B cell (primary cell): Measurements from ENCODE around the gene CHAF1A. TPM values are rescaled to one million over a fixed set of nuclear protein-coding genes. Genes with fewer than 3 reads are reported as not detected.

Source experiments
- ATAC-seq: fragments of 200-7000 bp; cut with Tn5 transposase; one replicate; pipeline ENCODE4 v1.10.0; 2021; ENCODE audit warnings: low read depth, mild to moderate bottlenecking, moderate number of reproducible peaks, moderate library complexity
- CTCF ChIA-PET: fragments of 350-600 bp; sonication (Branson Sonifier 250); formaldehyde crosslinking; loops from one replicate; lab custom pipeline; 2021; ENCODE audit warnings: antibody characterized with exemption, inconsistent platforms; lab: Charles Lee
- POLR2A ChIA-PET: fragments of 350-600 bp; sonication (Branson Sonifier 250); formaldehyde crosslinking; loops from one replicate; lab custom pipeline; 2021; ENCODE audit warnings: antibody characterized with exemption; lab: Charles Lee
- DNase-seq: peaks from one replicate; pipeline ENCODE4 v3.0.0; 2013
- H2AFZ ChIP-seq: 2 replicates; pipeline ENCODE4 v1.6.1; 2012; ENCODE audit warnings: mild to moderate bottlenecking, low read depth, low read length; ENCODE audit not compliant: insufficient read depth, poor library complexity, severe bottlenecking
- H3K27ac ChIP-seq, 2 donors: 1 replicate in 1 of 2; 2 replicates in 1 of 2; pipeline ENCODE4 v1.5.1; 2012 to 2013; ENCODE audit warnings: low read length in 2 of 2, mild to moderate bottlenecking in 2 of 2, moderate library complexity in 1 of 2
- H3K27me3 ChIP-seq, 4 experiments: fragments of 200-600 bp in 1 of 4; sonication (generic) in 1 of 4; replicated peaks in 1 of 4; 1 replicate in 2 of 4; 2 replicates in 2 of 4; pipeline versions ENCODE4 v1.6.1 to v1.7.0; 2013 to 2016; ENCODE audit warnings: low read length in 3 of 4, mild to moderate bottlenecking in 2 of 4, mixed read lengths in 1 of 4, moderate library complexity in 1 of 4; ENCODE audit not compliant: insufficient read depth in 4 of 4, control insufficient read depth in 3 of 4; ENCODE audit errors: control extremely low read depth in 1 of 4
- H3K36me3 ChIP-seq, 2 experiments: replicated peaks in 1 of 2; 1 replicate in 1 of 2; 2 replicates in 1 of 2; pipeline versions ENCODE4 v1.6.1 to v1.7.1; 2013; ENCODE audit warnings: low read length in 1 of 2; ENCODE audit not compliant: insufficient read depth in 2 of 2, control insufficient read depth in 1 of 2; ENCODE audit errors: control extremely low read depth in 1 of 2, extremely low read depth in 1 of 2
- H3K4me1 ChIP-seq, 2 donors: fragments of 200-600 bp in 1 of 2; sonication (generic) in 1 of 2; 1 replicate in 1 of 2; 2 replicates in 1 of 2; pipeline versions ENCODE4 v1.5.1 to v1.6.1; 2013 to 2017; ENCODE audit warnings: low read length in 2 of 2; ENCODE audit not compliant: control insufficient read depth in 2 of 2, insufficient read depth in 2 of 2
- H3K4me2 ChIP-seq: replicated peaks from 2 replicates; pipeline ENCODE3; 2012; ENCODE audit warnings: mild to moderate bottlenecking, low read depth, low read length; ENCODE audit not compliant: poor library complexity, severe bottlenecking
- H3K4me3 ChIP-seq, 5 experiments: fragments of 200-600 bp in 1 of 5; sonication (generic) in 1 of 5; 1 replicate in 3 of 5; 2 replicates in 2 of 5; pipeline versions ENCODE4 v1.5.1 to v1.7.0; 2011 to 2016; ENCODE audit warnings: low read length in 4 of 5, mild to moderate bottlenecking in 4 of 5, low read depth in 2 of 5, control low read depth in 1 of 5, moderate library complexity in 1 of 5; ENCODE audit not compliant: insufficient read depth in 1 of 5; ENCODE audit errors: control extremely low read depth in 1 of 5, extremely low read depth in 1 of 5
- H3K79me2 ChIP-seq: fragments of 200-600 bp; sonication (generic); one replicate; pipeline ENCODE4 v1.6.0; 2016; ENCODE audit warnings: low read length; ENCODE audit not compliant: control insufficient read depth, insufficient read depth
- H3K9ac ChIP-seq: fragments of 200-600 bp; sonication (generic); 2 replicates; pipeline ENCODE4 v1.6.1; 2017; ENCODE audit warnings: mild to moderate bottlenecking, low read length, moderate library complexity
- H3K9me3 ChIP-seq, 3 donors: one replicate each; pipeline versions ENCODE4 v1.6.1 to v1.7.1; 2013; ENCODE audit warnings: low read length in 2 of 3; ENCODE audit not compliant: control insufficient read depth in 2 of 3, insufficient read depth in 1 of 3; ENCODE audit errors: control extremely low read depth in 1 of 3
- H4K20me1 ChIP-seq: 2 replicates; pipeline ENCODE4 v1.6.0; 2012; ENCODE audit warnings: mild to moderate bottlenecking, low read length; ENCODE audit not compliant: insufficient read depth, control insufficient read depth, poor library complexity, severe bottlenecking
- H3K27ac Mint-ChIP-seq: one replicate; pipeline ENCODE4 v1.8.0; 2021; ENCODE audit warnings: mixed read lengths
- H3K27me3 Mint-ChIP-seq: one replicate; pipeline ENCODE4 v1.8.0; 2021; ENCODE audit warnings: mixed read lengths
- H3K4me1 Mint-ChIP-seq: one replicate; pipeline ENCODE4 v1.8.0; 2021; ENCODE audit warnings: mixed read lengths
- H3K4me3 Mint-ChIP-seq: one replicate; pipeline ENCODE4 v1.8.0; 2021; ENCODE audit warnings: mixed read lengths
- H3K9me3 Mint-ChIP-seq: one replicate; pipeline ENCODE4 v1.8.0; 2022; ENCODE audit warnings: mixed read lengths; ENCODE audit not compliant: insufficient read depth
- EZH2 ChIP-seq: IDR thresholded peaks from 2 replicates; pipeline ENCODE4 v1.6.1; 2012; ENCODE audit warnings: borderline replicate concordance, low read depth, mild to moderate bottlenecking, moderate library complexity, low read length; ENCODE audit not compliant: insufficient read depth, poor library complexity, severe bottlenecking
- WGBS: methylation state at CpG from one replicate; pipeline ENCODE4 v1.1.5; 2013; ENCODE audit warnings: missing lambda C conversion rate; ENCODE audit not compliant: insufficient coverage; 5-methylcytosine and 5-hydroxymethylcytosine counted together
- intact Hi-C: fragments of 100-400 bp; cut with micrococcal nuclease; formaldehyde crosslinking; loops from one replicate; pipeline ENCODE4 v1.10.0; 2022
- polyA plus RNA-seq: library from polyadenylated mRNA; depleted of rRNA; stranded (reverse); fragments of >200 nt; gene quantifications from 2 replicates; pipeline ENCODE4 v1.2.3, GENCODE V29; 2012
- total RNA-seq, 2 donors: library from RNA; stranded (reverse); fragments of 120-200 nt in 1 of 2; gene quantifications; 1 replicate in 1 of 2; 2 replicates in 1 of 2; pipeline versions ENCODE4 v1.2.3 to v1.2.4, GENCODE V29; 2013 to 2022
- TF ChIP-seq, protein P1 (sequence below): fragments of 200-600 bp; IDR thresholded peaks from one replicate; pipeline ENCODE4 v1.8.0; 2022; ENCODE audit warnings: antibody characterized with exemption, mild to moderate bottlenecking

CHAF1A gene
- total and polyA plus RNA-seq, 2 donors (not counting 1 experiment from before 2014, with no cell fraction given) = 15.1 to 19.7 TPM

DNA sequence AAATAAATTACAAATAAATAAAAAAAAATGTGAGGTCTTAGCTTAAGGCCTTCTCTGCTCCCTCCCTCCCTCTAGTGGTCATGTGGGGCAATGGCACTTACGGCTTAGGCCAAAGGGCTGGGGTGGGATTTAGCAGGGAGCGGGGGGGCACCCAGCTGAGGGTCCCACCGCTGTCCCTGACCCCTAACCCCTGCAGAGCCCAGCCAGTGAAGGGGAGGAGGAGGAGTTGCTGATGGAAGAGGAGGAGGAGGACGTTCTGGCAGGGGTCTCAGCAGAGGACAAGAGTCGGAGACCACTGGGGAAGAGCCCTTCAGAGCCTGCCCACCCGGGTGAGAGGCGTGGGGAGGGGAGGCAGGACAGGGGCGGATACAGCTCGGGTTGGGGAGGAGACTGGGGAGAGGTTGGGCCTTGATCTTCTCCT lies 49.7 kb upstream of the CHAF1A start:
- Mint-ChIP-seq H3K4me3 (no peak overlapping the region), H3K27ac (peak overlapping the region; percentile 61), H3K27me3 (no peaks in the 10 kb centered on the region), H3K9me3 (no peaks in the 10 kb centered on the region), H3K4me1 (peaks cover 2% of the 10 kb centered on the region)
- ChIA-PET CTCF (interaction anchor here (0.6 to 2.6 kb wide), 27 partner anchors 9 to 367 kb away, joined by 3 to 37 read pairs (median 4); partner anchors contain the start of genes CHAF1A, MPND and SH3GL1), POLR2A (interaction anchor here (0.5 to 1.9 kb wide), 6 partner anchors 10 to 1365 kb away, joined by 3 to 11 read pairs (median 4); partner anchors contain the start of gene MPND)
- H3K27ac ChIP-seq = no peak overlapping the region
- no peaks in the 10 kb centered on the region for H4K20me1 ChIP-seq
- H3K4me3 ChIP-seq = no peak overlapping the region
- no peaks in the 10 kb centered on the region for H3K79me2 ChIP-seq
- H3K9me3 ChIP-seq = no peaks in the 10 kb centered on the region
- H2AFZ ChIP-seq = no peak overlapping the region
- intact Hi-C loops = loop anchor here (1.0 kb wide), 2 partner anchors 17 to 85 kb away; no protein-coding TSS in a partner anchor
- no peak overlapping the region for H3K9ac ChIP-seq
- peak; percentile 86 for ATAC-seq
- TF ChIP-seq, protein P1, sequence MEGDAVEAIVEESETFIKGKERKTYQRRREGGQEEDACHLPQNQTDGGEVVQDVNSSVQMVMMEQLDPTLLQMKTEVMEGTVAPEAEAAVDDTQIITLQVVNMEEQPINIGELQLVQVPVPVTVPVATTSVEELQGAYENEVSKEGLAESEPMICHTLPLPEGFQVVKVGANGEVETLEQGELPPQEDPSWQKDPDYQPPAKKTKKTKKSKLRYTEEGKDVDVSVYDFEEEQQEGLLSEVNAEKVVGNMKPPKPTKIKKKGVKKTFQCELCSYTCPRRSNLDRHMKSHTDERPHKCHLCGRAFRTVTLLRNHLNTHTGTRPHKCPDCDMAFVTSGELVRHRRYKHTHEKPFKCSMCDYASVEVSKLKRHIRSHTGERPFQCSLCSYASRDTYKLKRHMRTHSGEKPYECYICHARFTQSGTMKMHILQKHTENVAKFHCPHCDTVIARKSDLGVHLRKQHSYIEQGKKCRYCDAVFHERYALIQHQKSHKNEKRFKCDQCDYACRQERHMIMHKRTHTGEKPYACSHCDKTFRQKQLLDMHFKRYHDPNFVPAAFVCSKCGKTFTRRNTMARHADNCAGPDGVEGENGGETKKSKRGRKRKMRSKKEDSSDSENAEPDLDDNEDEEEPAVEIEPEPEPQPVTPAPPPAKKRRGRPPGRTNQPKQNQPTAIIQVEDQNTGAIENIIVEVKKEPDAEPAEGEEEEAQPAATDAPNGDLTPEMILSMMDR = peak; percentile 89
- no peak for TF ChIP-seq EZH2
- WGBS = 65% methylated on average over 6 of the region's 9 CpGs
- H3K4me1 ChIP-seq = peaks cover 0 to 5% of the 10 kb centered on the region in 2 donors
- H3K27me3 ChIP-seq = no peaks in the 10 kb centered on the region
- peak; percentile 78 for DNase-seq
- no peak overlapping the region for H3K4me2 ChIP-seq
- H3K36me3 ChIP-seq = peaks cover 2 to 5% of the 10 kb centered on the region in 2 experiments

DNA sequence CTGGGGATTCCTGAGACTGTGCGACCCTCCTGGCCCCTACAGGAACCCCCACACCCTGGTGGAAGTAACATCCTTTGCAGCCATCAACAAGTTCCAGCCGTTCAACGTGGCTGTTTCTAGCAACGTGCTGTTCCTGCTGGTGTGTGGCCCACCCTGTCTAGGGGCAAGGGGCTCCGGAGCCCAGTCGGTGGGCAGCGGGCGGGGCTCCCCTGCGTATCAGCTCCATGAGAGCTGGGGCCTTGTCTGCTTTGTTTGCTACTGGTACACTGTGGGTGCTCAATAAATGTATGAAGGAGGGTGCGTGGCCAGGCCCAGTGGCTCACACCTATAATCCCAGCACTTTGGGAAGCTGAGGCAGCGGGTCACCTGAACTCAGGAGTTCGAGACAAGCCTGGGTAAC lies 48.2 kb upstream of the CHAF1A start:
- POLR2A ChIA-PET = interaction anchor here (0.7 kb wide), 1 partner anchor 11 kb away, joined by 3 read pairs; the partner anchor contains the start of gene MPND

More for the DNA sequence above, 48.2 kb upstream of the CHAF1A start:
- ATAC-seq (no peak), DNase-seq (no peak)
- TF ChIP-seq, protein P1 = no peak
- no peak for TF ChIP-seq EZH2
- peaks cover 0 to 5% of the 10 kb centered on the region in 2 donors for H3K4me1 ChIP-seq
- H3K36me3 ChIP-seq = peaks cover 2 to 15% of the 10 kb centered on the region in 2 experiments
- Mint-ChIP-seq H3K27me3 (no peaks in the 10 kb centered on the region), H3K27ac (no peak overlapping the region), H3K4me1 (peaks cover 2% of the 10 kb centered on the region), H3K9me3 (no peaks in the 10 kb centered on the region), H3K4me3 (no peak overlapping the region)
- no peak overlapping the region for H3K9ac ChIP-seq
- no peaks in the 10 kb centered on the region for H3K9me3 ChIP-seq
- no peak overlapping the region for H3K4me2 ChIP-seq
- H4K20me1 ChIP-seq = no peaks in the 10 kb centered on the region
- H3K4me3 ChIP-seq = no peak overlapping the region
- no peaks in the 10 kb centered on the region for H3K79me2 ChIP-seq
- H3K27me3 ChIP-seq = no peaks in the 10 kb centered on the region
- H2AFZ ChIP-seq = no peak overlapping the region
- no peak overlapping the region for H3K27ac ChIP-seq
- intact Hi-C loops = no loop called here
- CTCF ChIA-PET = interaction anchor here (0.6 to 2.5 kb wide), 4 partner anchors 30 to 91 kb away, joined by 3 to 12 read pairs (median 3); no protein-coding TSS in a partner anchor
- 98% methylated on average over 10 of the region's 12 CpGs for WGBS
